ENCODE results near the gene SUFU. TPM values are rescaled to one million over a fixed set of nuclear protein-coding genes. Genes with fewer than 3 reads are reported as not detected.
A peak's percentile ranks its signal among the peaks of the same experiment; 100 is the strongest.

SUFU gene
- total and polyA plus RNA-seq, 2 of the 13 experiments (the other 11 are each of a cell fraction or from before 2014, with no cell fraction given), result 2.9 to 5.5 TPM

GRCh38 chr10:102597131-102597991, 93.6 kb downstream of the SUFU start (continued):
- TF ChIP-seq HMGXB3 (CRISPR knock-in tag; IDR thresholded peaks at IDR 0.05; ENCODE audit: borderline replicate concordance) (peak; percentile 86), ZFP37 (CRISPR knock-in tag; IDR thresholded peaks at IDR 0.05; ENCODE audit: borderline replicate concordance) (peak; percentile 79; the same call in 1 of the 2 replicates), PHF8 (CRISPR knock-in tag; IDR thresholded peaks at IDR 0.05) (peak; percentile 47; the same call in 1 of the 2 replicates), SOX13 (IDR thresholded peaks at IDR 0.05) (no peak), SOX13 (CRISPR knock-in tag; conservative IDR thresholded peaks at IDR 0.05 in 1 of 2, IDR thresholded peaks at IDR 0.05 in 1 of 2) (peak in 1 of 2 experiments; percentile 88; a peak in 2 of 4 replicates), RARA (CRISPR knock-in tag; IDR thresholded peaks at IDR 0.05) (peak; percentile 90), ERF (CRISPR knock-in tag; IDR thresholded peaks at IDR 0.05) (peak; percentile 81), ZFP91 (CRISPR knock-in tag; IDR thresholded peaks at IDR 0.05; ENCODE audit: borderline replicate concordance) (peak; percentile 42), CREB1 (IDR thresholded peaks at IDR 0.05) (no peak), CREB1 (CRISPR knock-in tag; IDR thresholded peaks at IDR 0.05) (peak; percentile 42; the same call in 1 of the 2 replicates), MAX (IDR thresholded peaks at IDR 0.05) (peak; percentile 86), ZBTB33 (CRISPR knock-in tag; IDR thresholded peaks at IDR 0.05) (peak; percentile 42; the same call in 1 of the 2 replicates), PHF5A (CRISPR knock-in tag; IDR thresholded peaks at IDR 0.05; ENCODE audit: low read depth, unreplicated experiment) (no peak), ZNF770 (CRISPR knock-in tag; IDR thresholded peaks at IDR 0.05) (peak; percentile 86), THRA (CRISPR knock-in tag; IDR thresholded peaks at IDR 0.05; ENCODE audit: borderline replicate concordance) (peak; percentile 86), ZZZ3 (CRISPR knock-in tag; IDR thresholded peaks at IDR 0.05; ENCODE audit: borderline replicate concordance) (peak; percentile 84; the same call in 1 of the 2 replicates)

Data from HepG2 (cell line).